ENCODE measurements around the gene PCBP3.

PCBP3 gene

GRCh38 chr21:45774291-45774690, 130.8 kb downstream of the PCBP3 start:
- TF ChIP-seq, protein P1, sequence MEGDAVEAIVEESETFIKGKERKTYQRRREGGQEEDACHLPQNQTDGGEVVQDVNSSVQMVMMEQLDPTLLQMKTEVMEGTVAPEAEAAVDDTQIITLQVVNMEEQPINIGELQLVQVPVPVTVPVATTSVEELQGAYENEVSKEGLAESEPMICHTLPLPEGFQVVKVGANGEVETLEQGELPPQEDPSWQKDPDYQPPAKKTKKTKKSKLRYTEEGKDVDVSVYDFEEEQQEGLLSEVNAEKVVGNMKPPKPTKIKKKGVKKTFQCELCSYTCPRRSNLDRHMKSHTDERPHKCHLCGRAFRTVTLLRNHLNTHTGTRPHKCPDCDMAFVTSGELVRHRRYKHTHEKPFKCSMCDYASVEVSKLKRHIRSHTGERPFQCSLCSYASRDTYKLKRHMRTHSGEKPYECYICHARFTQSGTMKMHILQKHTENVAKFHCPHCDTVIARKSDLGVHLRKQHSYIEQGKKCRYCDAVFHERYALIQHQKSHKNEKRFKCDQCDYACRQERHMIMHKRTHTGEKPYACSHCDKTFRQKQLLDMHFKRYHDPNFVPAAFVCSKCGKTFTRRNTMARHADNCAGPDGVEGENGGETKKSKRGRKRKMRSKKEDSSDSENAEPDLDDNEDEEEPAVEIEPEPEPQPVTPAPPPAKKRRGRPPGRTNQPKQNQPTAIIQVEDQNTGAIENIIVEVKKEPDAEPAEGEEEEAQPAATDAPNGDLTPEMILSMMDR (IDR thresholded peaks at IDR 0.05): no peak

GRCh38 chr21:45776971-45777370, 133.4 kb downstream of the PCBP3 start:
- TF ChIP-seq, protein P1 (IDR thresholded peaks at IDR 0.05): no peak

DNA sequence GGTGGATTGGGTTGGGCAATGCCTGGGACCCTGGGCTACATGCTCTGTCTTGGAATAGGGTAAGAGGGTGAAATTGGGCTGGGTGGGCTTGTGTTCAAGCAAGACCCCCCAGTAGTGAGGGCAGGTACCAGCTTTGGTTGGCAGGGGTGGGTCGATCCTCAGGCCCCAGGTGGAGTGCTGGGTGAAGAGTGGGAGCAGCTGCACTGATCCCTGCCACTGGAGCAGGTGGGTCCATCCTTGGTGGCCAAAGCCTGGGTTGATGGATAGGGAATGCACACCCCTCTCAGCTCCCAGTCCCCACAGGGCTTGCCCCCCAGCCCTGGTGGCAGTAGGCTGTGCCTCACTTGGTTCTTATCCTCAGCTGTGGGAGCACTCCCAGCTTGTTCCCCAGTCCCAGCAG, 135.2 kb downstream of the PCBP3 start:
- TF ChIP-seq, protein P1 (IDR thresholded peaks at IDR 0.05): no peak

- TF ChIP-seq, protein P1 (IDR thresholded peaks at IDR 0.05): no peak
Observed at GRCh38 chr21:45779226-45779625, 135.7 kb downstream of the PCBP3 start.

DNA sequence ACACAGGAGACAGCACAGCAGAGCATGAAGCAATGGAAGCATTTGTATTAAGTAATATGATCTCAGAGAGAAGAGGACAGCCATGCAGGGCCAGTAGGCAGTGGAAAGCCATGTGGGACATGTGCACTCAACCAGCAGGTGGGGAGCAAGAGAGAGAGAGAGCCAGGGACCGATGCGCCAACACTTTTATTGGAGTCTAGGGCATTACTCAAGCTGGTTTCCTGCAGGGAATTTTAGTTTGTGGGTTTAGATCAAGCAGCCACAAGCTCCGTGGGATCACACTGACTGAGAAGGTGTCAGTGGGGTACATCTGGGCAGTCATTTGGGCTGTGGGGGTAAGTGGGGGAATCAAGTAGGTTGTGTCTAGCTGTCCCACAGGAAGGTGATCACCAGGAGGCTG, 137.1 kb downstream of the PCBP3 start:
- TF ChIP-seq, protein P1 (IDR thresholded peaks at IDR 0.05): no peak

DNA sequence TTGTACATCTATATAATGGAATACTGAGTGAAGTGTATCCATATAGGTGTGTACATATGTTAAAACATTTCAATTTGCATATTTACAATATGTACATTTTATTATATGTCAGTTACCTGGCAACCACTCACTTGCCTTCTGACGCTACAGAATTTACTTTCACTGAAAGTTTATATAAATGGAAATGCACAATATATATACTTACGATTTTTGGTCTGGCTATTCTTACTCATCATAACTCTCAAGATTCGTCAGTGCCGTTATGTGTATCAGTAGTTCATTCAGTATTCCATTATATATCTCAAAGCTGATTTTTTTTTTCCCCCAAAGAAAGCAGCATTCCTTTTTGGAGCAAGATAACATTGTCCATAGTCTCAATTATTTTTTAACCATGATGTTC, 138.2 kb downstream of the PCBP3 start:
- TF ChIP-seq, protein P1 (IDR thresholded peaks at IDR 0.05): no peak

DNA sequence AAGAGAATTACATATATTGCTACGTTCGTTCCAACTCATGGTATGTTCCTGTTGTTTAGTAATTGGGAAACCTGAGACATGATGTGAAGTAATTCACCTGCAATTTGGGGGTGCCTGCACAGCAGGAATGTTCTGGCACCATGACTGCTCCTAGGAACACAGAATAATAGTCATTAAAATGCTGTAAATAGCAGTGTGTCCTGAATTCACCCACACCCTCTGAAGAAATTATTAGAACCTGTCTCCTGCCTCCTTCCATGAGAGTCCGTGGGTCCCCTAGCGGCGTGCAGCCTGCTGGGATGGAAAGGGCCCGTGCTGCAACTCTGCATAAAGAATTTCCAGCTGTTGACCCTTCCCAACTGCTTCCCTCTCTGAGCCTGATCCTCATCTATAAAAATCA, 143.1 kb downstream of the PCBP3 start:
- TF ChIP-seq, protein P1 (IDR thresholded peaks at IDR 0.05): no peak

DNA sequence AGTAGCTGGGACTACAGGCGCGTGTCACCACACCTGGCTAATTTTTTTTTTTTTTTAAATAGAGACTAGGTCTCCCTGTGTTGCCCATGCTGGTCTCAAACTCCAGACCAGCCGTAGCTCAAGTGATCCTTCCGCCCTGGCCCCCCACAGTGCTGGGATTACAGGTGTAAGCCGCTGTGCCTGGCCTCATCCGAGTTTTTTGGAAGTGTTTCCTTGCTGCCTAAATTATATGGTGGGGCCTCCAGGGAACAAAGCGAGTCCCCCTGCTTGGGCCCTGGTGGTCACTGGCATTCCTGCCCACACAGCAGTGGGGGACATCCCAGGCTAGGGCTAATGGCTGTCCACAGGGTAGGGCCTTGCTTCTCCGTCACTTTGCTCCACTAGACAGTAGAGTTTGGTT, 143.8 kb downstream of the PCBP3 start:
- TF ChIP-seq, protein P1 (IDR thresholded peaks at IDR 0.05): no peak

Measured in LNCAP (cell line).